HG03469 (cell line): Measurements from ENCODE around the gene BAHCC1.

Experiments used
- ATAC-seq: cut with Tn5 transposase; IDR thresholded peaks from one replicate; pipeline ENCODE4 v1.9.1; 2021; ENCODE audit warnings: mild to moderate bottlenecking, moderate library complexity, moderate number of reproducible peaks; ENCODE audit not compliant: unreplicated experiment

Gene BAHCC1

DNA sequence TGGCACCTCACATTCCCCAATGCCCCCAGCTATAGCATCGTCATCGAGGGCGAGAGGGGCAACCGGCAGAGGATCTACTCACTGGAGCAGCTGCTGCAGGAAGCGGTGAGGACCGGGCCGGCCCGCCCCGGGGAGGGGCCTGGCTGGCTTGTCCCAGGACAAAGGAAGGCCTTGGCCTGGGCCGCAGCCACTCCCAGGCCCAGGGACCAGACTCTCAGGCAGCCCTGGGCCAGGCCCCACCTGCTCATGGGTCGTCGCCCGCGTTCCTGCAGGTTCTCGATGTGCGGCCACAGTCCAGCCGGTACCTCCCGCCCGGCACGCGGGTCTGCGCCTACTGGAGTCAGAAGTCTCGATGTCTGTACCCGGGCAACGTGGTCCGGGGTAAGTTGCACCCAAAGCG, 64.0 kb downstream of the BAHCC1 start:
- no peak for ATAC-seq

DNA sequence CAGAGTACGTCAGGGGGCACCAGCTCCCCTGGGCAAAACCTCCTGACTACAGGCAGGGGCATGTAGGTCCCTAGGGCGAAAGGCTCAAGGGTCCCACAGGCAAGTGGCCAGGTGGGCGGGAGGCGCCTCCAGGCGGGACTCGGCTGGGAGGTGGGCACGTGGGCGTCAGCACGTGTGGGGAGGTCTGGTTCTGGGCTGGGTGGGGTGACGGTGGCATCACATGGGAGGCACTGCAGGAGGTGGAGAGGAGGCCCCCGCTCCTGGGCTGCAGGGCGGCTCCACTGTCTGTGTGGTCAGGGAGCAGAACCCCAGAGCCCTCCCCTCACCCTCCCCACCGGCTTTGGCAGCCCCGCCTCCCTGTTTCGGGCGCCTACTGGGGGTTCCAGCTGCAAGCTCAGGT, 64.6 kb downstream of the BAHCC1 start:
- ATAC-seq: no peak

DNA sequence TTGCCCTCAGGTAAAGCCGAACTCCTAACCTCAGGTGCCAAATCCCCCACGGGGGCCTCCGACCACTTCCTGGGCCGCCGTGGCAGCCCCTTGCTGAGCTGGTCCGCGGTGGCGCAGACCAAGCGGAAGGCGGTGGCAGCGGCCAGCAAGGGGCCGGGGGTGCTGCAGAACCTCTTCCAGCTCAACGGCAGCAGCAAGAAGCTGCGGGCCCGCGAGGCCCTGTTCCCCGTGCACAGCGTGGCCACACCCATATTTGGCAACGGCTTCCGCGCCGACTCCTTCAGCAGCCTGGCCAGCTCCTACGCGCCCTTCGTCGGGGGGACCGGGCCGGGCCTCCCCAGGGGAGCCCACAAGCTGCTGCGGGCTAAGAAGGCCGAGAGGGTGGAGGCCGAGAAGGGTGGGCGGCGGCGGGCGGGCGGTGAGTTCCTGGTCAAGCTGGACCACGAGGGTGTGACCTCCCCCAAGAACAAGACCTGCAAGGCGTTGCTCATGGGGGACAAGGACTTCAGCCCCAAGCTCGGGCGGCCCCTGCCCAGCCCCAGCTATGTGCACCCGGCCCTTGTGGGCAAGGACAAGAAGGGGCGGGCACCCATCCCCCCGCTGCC, 65.7 kb downstream of the BAHCC1 start:
- no peak for ATAC-seq

DNA sequence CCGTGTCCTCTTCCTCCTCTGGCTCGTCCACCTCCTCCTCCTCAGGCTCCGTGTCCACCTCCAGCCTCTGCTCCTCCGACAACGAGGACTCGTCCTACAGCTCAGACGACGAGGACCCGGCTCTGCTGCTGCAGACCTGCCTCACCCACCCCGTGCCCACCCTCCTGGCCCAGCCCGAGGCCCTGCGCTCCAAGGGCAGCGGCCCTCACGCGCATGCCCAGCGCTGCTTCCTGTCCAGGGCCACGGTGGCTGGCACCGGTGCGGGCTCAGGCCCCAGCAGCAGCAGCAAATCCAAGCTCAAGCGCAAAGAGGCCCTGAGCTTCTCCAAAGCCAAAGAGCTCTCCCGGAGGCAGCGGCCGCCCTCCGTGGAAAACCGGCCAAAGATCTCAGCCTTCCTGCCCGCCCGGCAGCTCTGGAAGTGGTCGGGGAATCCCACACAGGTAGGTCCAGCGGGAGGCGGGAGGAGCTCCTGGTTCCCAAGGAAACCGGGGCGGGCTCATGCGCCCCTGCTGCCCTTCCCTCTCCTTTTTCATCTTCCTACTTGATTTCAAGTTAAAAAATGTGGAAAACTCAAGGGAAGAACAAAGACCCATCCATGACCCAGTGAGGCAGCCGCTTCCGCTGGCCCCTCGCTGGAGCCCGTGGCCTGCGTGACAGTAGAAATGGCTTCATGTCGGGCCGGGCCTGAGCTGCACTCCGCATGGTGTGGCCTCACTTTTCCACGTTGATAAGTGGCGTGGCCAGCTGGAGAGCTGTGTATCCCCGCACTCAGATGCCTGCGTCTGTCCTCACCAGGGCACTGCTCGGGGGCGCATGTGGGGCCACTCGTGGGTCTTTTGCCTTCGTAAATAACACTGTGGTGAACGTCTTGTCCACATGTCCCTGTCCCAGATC, 66.6 kb downstream of the BAHCC1 start:
- no peak for ATAC-seq

DNA sequence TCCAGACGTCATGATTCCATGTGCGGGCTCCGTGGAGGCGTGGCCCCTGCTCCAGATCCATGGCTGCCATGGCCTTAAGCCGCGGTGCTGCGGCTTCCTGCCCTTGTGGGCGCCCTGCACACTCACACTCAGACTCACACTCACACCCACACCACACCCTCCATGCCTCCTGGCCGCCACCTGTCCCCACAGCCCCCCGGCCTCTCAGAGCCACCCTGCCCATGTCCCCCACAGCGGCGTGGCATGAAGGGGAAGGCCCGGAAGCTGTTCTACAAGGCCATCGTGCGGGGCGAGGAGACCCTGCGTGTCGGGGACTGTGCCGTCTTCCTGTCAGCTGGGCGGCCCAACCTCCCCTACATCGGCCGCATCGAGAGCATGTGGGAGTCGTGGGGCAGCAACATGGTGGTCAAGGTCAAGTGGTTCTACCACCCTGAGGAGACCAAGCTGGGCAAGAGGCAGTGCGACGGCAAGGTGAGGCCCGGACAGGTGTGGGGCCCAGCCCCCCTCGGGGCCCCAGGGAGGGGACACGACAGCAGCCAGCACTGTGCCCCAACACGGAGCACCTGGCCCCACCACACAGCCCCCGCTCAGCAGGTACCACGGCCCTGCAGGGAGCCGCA, 67.4 kb downstream of the BAHCC1 start:
- no peak for ATAC-seq

DNA sequence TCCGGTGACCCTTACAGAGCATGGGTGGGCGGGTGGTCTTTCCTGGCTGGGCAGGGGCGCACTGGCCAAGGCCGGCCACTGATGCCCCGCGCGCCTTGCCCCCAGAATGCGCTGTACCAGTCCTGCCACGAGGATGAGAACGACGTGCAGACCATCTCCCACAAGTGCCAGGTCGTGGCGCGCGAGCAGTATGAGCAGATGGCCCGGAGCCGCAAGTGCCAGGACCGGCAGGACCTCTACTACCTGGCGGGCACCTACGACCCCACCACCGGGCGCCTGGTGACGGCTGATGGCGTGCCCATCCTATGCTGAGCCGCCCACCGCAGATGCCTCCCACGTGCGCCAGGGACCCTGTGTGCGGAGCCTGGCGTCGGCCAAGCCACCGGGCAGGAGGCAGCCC, 68.2 kb downstream of the BAHCC1 start:
- no peak for ATAC-seq

DNA sequence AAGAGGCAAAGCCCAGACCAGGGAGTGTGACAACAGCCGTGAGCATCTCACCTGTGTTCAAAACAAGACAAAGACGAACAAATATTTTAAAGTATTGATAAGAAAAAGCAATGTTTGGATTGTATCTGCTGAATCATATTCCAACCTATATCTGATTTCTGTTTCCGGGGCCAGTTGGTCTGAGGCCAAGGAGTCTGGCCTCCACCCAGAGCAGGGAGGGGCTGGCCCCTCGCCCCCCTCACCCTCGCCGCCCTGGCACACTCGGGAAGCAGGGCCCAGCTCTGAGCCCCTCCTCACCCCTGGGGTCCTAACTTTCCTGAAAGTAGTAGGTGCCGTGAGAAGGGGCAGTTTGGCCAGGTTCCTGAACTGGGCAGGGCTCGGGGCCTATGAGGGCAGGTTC, 69.3 kb downstream of the BAHCC1 start:
- no peak for ATAC-seq

DNA sequence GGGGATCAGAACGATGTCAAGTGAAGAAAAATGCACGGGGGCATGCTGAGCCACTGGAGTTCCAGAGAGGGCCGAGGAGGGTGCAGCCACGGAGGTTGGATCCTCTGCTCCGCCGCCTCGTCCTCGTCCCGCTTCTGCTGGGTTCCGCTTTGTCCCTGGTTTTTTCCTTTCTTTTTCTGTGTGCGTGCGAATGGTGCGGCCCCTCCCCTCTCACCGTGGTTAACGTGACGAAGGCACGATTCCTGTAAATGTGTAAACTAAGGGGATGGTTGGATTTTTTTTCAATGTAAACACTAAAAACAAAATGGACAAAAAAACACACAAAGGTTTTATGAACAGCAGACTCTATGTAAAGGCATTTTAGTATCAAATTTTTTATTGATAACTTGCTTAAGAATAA, 70.7 kb downstream of the BAHCC1 start:
- ATAC-seq: no peak

DNA sequence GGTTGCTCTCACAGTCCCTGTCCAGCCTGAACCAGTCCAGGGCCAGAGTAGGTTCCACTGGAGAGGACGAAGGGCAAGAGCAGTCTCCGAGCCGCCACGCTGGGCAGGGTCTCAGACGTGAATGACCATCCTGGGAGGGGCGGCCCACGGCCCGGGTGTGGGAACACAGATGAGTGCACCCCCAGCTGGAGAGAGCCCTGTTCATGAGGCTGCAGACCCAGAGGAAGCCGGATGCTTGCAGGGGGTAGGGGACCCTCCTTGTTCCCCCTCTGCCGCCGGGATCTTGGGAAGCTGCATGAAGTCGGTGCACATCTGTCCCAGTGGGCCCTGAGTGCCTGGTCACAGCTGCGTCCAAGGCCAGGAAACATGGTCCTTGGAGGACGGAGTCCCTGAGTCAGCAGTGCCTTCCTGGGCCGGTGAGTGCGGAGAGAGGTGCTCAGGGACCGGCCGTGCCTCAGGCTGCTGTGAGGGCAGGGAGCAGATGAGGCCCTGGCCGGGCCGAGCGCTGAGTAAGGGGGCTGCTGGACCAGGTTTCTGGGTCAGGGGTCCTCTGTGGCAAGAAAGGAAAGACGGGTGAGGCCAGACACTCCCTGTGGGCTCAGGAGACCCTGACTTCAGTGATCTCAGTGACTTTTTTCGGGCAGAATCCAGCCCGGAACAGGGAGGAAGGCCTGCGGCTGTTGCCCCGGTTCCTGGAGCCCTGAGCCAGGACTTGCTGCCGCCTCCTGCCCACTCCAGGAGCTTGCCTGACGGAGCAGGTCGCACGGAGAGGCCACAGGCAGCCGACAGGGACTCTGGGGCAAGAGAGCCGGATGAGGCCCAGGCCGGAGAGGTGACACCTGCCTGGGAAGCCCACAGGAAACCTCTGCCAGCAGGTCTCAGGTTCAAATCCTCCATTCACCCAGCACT, 71.6 kb downstream of the BAHCC1 start:
- ATAC-seq: no peak

DNA sequence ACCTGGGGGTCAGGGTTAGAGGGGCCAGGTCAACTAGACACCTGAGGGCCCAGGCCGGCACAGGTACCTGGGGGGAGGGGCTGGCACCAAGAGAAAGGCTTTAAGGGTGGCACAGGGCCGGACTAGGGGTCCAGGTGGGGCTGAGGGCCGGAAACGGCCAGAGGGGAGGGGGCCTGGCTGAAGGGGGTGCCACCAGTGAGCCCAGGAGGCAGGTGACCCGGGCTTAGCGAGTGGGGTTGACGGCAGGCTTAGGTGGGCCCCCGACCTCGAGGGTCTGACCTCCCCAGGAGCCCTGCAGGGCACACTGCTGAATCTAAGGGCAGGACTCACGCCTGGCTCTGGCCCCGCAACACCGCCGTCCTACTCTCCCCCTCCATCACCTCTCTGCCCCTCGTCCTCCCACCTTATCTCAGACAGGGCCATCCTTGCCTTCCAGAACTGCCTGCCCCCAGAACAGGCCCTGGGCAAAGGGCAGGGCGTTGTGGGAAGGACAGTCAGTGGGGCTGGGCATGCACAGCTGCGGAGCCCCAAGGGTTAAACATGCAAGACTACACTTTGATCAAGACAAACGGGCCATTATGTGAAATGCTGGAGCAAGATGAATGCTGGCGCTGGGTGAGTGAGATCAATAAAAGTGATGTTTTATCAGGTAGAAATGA, 73.0 kb downstream of the BAHCC1 start:
- no peak for ATAC-seq

DNA sequence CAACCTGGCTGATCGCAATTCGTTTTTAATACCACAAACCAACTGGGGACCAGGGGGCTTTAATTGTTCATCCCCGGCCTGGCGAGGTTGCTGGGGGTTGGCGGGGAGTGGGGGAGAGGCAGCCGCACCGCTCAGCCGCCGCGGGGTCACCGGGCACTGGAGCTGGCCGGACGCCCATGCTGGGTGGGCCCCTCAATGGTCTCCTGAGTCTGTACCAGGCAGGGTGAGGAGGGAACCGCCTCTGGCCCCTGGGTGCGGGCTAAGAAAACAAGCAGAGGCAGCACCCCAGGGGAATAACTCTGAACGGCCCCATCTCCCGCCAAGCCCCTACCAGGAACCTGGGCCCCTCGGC, 73.5 kb downstream of the BAHCC1 start:
- ATAC-seq: no peak

DNA sequence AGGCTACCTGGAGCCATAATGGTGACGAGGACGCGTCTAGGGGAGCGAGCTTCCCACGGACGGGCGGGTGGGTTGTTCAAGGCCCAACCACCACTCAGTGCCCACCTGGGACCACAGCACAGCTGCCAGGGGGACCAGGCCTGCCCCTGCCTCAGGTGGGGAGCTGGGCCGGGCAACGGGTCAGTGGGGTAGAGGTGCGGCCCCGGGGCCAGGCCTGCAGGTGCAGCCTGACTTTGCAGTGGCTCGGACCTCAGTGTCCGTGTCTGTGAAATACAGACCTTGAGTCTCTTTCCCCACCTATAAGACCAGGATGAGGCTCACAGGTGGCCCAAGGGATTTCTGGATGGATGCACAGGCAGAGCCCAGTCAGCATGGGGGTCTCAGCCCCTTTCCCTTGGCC, 74.0 kb downstream of the BAHCC1 start:
- no peak for ATAC-seq

DNA sequence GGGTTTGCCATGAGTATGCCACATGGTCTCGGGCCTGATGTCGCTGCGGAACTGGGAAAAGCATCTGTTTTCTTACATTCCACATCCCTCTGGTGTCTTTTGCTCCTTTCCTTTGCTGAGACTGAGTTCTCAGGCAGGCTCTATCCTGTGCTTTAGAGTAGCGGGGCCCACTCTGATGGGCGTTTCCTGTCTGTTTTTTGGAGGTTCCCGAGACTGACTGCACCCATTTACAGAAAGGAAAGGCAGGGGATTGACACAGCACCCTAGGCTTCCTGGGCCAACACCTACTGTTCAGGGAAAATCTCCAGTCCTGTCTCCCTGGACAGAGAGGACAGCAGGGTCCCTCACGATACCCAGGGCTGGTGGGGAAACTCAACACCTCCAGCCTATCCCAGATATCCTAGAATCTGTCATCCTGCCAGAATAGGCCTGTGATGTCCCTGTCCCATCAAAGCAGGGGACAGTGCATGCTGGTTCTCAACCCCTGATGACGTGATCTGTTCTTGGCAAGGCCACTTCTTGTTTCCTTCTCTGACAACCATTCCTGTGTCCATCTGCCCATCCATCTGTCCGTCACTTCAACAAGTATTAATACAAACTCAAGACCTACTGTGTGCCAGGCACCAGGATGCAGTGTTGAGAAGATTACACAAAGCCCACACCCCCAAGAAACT, 75.2 kb downstream of the BAHCC1 start:
- ATAC-seq: no peak

DNA sequence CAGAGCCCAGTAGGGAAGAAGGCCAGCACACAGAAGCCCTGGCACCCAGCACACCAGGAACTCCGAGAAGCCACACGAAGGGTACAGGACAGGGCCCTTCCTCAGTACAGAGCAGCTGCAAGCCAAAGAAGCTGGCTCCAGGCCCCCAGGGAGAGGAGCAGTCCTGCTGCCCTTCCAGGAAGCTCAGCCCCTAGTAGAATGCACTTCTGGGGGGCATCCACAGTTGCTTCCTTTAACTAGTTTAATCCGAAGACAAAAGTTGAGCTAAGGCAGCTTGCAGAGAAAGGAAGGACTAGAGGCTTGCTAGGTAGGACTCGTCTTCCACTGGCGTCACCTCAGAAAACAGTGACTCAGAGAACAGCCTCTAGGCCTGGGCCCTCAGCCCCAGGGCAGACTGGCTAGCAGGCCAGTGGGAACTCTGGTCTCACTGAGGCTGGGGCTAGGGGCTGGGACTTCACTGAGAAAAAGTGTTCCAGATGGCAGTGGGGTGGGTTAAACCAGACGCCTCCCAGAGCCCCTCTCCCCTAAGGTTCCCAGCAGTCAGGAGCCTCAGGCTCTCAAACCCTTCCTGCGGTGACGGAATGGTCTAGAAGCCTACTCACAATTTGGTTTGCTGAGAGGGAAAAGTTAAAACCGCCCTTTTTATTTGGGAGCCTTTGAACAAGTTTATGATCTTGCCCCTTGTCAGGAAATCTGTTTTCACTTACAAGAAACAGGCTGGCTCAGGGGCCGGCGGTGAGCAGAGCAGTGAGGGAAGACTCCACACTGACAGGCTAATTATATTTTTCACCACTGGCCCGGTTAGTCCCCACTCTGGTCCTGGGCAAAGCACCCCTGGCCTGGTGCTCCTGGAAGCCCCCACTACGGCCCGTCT, 75.9 kb downstream of the BAHCC1 start:
- no peak for ATAC-seq

DNA sequence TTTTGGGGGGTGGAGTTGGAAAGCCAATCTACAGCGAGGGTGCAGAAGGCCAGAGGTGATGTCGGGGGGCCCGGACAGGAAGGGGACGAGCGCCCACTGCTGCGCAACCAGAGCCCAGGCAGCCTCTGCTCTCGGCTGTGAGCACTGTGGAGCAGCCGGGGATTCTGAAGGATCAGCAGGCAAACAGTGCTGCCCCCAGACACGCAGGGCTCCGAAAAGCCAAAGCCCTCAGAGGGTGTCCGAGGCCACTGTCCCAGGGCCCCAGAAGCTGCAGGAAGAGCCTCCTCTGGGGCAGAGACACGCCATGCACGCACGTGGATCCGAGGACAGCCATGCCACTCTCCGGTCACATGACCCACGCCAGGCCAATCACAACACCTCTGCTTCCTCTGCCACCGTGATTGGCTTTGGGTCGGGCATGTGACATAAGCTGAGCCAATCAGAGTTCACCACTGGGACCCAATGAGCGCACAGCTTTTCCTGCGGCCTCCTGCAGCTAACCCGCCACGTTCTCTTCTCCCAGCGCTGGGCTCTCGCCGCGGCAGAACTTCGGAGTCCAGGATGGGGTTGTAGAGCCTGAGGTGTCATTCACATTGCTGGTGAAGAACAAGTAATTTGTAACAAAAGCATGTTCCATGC, 76.7 kb downstream of the BAHCC1 start:
- ATAC-seq: no peak

DNA sequence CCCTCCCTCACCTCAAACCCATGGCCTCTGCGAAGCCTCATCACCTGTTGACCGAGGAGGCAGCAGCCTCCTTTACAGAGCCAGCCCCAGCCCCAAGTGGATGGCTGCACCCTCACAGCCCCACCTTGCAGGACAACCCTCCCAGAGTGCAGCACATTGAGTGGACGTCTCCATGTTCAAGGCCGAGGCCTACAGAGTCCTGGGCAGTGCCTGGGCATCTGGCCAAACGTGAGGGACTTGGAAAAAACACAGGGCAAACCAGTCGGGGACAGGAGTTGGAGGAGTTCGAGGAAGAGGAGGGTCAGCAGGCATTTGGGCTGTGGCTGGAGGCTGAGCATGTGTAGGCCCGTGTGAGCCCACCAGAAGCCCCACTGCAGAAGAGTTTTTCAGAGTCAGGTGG, 77.8 kb downstream of the BAHCC1 start:
- ATAC-seq: no peak

DNA sequence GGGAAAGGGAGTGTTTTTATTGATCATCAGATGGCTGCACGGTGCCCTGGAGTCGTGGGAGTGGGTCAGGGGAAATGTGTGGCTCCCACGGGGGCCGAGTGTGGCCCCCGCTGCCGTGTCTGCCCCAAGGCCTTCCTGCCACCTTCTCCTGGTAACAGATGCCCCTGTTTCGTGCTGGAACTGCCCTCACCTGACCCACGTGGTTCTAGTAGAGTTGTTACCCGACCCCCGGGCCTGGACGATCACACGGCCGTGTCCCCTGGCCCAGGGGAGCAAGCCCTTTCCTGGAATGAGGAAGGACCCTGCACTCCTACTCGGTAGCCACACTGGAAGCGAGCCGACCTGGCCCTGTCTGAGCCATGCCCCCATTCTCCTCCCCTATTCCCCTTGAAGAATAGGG, 79.7 kb downstream of the BAHCC1 start:
- ATAC-seq: no peak

DNA sequence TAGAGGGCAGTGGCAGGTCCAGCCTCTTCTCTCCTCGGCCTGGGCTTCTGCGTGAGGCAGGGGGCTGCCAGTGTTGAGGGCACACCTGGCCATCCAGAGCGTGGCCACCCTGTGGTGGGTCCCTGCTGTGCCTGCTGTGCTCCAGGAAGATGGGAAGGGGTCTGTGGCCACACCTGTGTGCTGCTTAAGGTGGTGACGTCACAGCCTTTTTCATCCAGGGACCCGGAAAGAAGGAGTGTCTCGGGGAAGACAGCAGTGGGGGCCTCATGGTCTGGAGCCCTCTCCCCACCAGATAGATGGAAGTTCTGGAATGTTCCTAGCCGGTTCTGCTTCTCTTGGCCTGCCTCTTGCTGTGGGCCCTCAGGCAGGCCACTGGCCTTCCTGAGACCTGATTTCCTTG, 80.8 kb downstream of the BAHCC1 start:
- ATAC-seq: no peak

DNA sequence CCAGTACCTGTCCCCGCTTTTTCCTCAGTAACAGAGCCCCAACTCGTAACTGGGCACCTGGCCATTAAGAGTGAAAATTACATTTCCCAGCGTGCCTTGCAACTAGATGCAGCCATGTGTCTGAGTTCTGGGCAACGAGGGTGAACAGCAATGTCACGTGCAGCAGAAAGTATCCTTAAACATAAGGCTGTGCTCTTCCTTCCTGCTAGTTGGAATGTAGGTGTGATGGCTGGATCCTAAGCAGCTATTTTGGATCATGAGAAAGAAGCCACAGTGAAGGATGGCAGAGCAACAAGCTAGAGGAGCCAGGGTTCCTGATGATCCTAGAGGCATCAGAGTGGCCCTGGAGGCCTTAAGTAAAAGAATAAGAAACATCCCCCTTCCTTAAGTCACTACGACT, 81.4 kb downstream of the BAHCC1 start:
- ATAC-seq: no peak
